ENCODE data around the gene PARP1.
"Not testable (repeated sequence)": the region's sequence is repeated elsewhere in the genome, so short reads cannot be mapped to it uniquely, and the experiment has no call there.

PARP1 gene

GRCh38 chr1:226438007-226438406, 30.1 kb upstream of the PARP1 start:
- FAIRE-seq, result no peak
- no peak for DNase-seq (ENCODE audit: insufficient read length, low spot score)

GRCh38 chr1:226436855-226437491, 29.1 kb upstream of the PARP1 start:
- no peak for TF ChIP-seq POLR2A (IDR thresholded peaks at IDR 0.05; ENCODE audit: low read depth, low read length)
- FAIRE-seq, result no peak

More at GRCh38 chr1:226438007-226438406, 30.1 kb upstream of the PARP1 start:
- TF ChIP-seq POLR2A (IDR thresholded peaks at IDR 0.05; ENCODE audit: low read depth, low read length), result no peak

GRCh38 chr1:226436472-226436854, 28.6 kb upstream of the PARP1 start:
- no peak for TF ChIP-seq POLR2A (IDR thresholded peaks at IDR 0.05; ENCODE audit: low read depth, low read length)
- FAIRE-seq (no peak), DNase-seq (ENCODE audit: insufficient read length, low spot score) (no peak)

More at GRCh38 chr1:226436855-226437491, 29.1 kb upstream of the PARP1 start:
- DNase-seq (ENCODE audit: insufficient read length, low spot score), result no peak

GRCh38 chr1:226433341-226433720, 25.4 kb upstream of the PARP1 start:
- TF ChIP-seq POLR2A (IDR thresholded peaks at IDR 0.05; ENCODE audit: low read depth, low read length), result no peak
- DNase-seq (ENCODE audit: insufficient read length, low spot score) (no peak), FAIRE-seq (no peak)

GRCh38 chr1:226432586-226433340, 24.9 kb upstream of the PARP1 start:
- no peak for DNase-seq (ENCODE audit: insufficient read length, low spot score)
- no peak for FAIRE-seq
- TF ChIP-seq POLR2A (IDR thresholded peaks at IDR 0.05; ENCODE audit: low read depth, low read length), result no peak

GRCh38 chr1:226431898-226432297, 24.0 kb upstream of the PARP1 start:
- not testable (repeated sequence) for DNase-seq (ENCODE audit: insufficient read length, low spot score); FAIRE-seq

- no peak for FAIRE-seq
- DNase-seq (ENCODE audit: insufficient read length, low spot score), result no peak
- no peak for TF ChIP-seq POLR2A (IDR thresholded peaks at IDR 0.05; ENCODE audit: low read depth, low read length)
These were observed 22.2 kb upstream of the PARP1 start for GRCh38 chr1:226429858-226430715.

- DNase-seq (ENCODE audit: insufficient read length, low spot score) (no peak), FAIRE-seq (no peak)
- TF ChIP-seq POLR2A (IDR thresholded peaks at IDR 0.05; ENCODE audit: low read depth, low read length), result no peak
These were observed 21.0 kb upstream of the PARP1 start for GRCh38 chr1:226428791-226429461.

GRCh38 chr1:226428348-226428747, 20.5 kb upstream of the PARP1 start:
- no peak for FAIRE-seq
- no peak for DNase-seq (ENCODE audit: insufficient read length, low spot score)
- TF ChIP-seq POLR2A (IDR thresholded peaks at IDR 0.05; ENCODE audit: low read depth, low read length), result no peak

GRCh38 chr1:226427131-226427530, 19.2 kb upstream of the PARP1 start:
- TF ChIP-seq POLR2A (IDR thresholded peaks at IDR 0.05; ENCODE audit: low read depth, low read length), result no peak
- DNase-seq (ENCODE audit: insufficient read length, low spot score) (no peak), FAIRE-seq (no peak)

GRCh38 chr1:226426395-226426794, 18.5 kb upstream of the PARP1 start:
- not testable (repeated sequence) for DNase-seq (ENCODE audit: insufficient read length, low spot score); FAIRE-seq

- TF ChIP-seq POLR2A (IDR thresholded peaks at IDR 0.05; ENCODE audit: low read depth, low read length), result no peak
- no peak for FAIRE-seq
- DNase-seq (ENCODE audit: insufficient read length, low spot score), result no peak
These were observed 17.6 kb upstream of the PARP1 start for GRCh38 chr1:226425431-226426031.

GRCh38 chr1:226425004-226425378, 17.1 kb upstream of the PARP1 start:
- DNase-seq (ENCODE audit: insufficient read length, low spot score) (no peak), FAIRE-seq (no peak)
- no peak for TF ChIP-seq POLR2A (IDR thresholded peaks at IDR 0.05; ENCODE audit: low read depth, low read length)

Measured in H54 (cell line).